H1 (cell line): ENCODE measurements around the gene OSTF1. TPM values are rescaled to one million over a fixed set of nuclear protein-coding genes. Genes with fewer than 3 reads are reported as not detected.

Experiments used
- E2F6 ChIP-seq: IDR thresholded peaks from 2 replicates; pipeline ENCODE4 v1.6.1; 2012; ENCODE audit warnings: inconsistent platforms
- SAP30 ChIP-seq: fragments of 300-600 bp; sonication (generic); IDR thresholded peaks from 2 replicates; pipeline ENCODE4 v1.7.1; 2012; ENCODE audit warnings: low read length, moderate library complexity, mild to moderate bottlenecking, inconsistent platforms; ENCODE audit not compliant: insufficient read depth, insufficient replicate concordance
- polyA plus RNA-seq, 7 experiments: library from polyadenylated mRNA; depleted of rRNA in 3 of 7; stranded (reverse) in 5 of 7; unstranded in 2 of 7; fragments of >200 nt in 5 of 7; fragments of 200-250 nt in 2 of 7; gene quantifications; 1 replicate in 5 of 7; 2 replicates in 1 of 7; 4 replicates in 1 of 7; pipeline versions ENCODE4 v1.2.1 to v1.2.3, GENCODE V29; 2011 to 2013; ENCODE audit warnings: missing spikeins in 2 of 7, mixed read lengths in 2 of 7
- total RNA-seq: library from RNA; stranded (reverse); fragmentation: NEBNext Ultra II Directional; extraction: Animal tissue kit (Norgen Biotek cat#: 25700); gene quantifications from 2 replicates; pipeline ENCODE4 v1.2.1, GENCODE V29; 2021

OSTF1 gene
- total and polyA plus RNA-seq, 2 of the 8 experiments (the other 6 are each of a cell fraction or from before 2014, with no cell fraction given) = 5.0 to 18.9 TPM

- TF ChIP-seq E2F6 (no peak), SAP30 (no peak)
Observed at GRCh38 chr9:75086541-75087288, 1.6 kb upstream of the OSTF1 start (continued).
